GM23338 (cell line): ENCODE data around the gene POR.

Experiments used
- CREB1 ChIP-seq: fragments of 250-450 bp; sonication (Bioruptor Pico); IDR thresholded peaks from 2 replicates; pipeline ENCODE4 v1.5.0; 2020; ENCODE audit warnings: low read depth, mild to moderate bottlenecking, moderate library complexity
- EZH2 ChIP-seq: fragments of 200-600 bp; sonication (generic); IDR thresholded peaks from one replicate; pipeline ENCODE4 v1.8.0; 2017; ENCODE audit warnings: antibody characterized with exemption, mild to moderate bottlenecking, low read depth; ENCODE audit not compliant: unreplicated experiment
- EZH2phosphoT487 ChIP-seq: fragments of 200-600 bp; sonication (generic); IDR thresholded peaks from one replicate; pipeline ENCODE4 v1.8.1; 2018; ENCODE audit warnings: antibody characterized with exemption; ENCODE audit not compliant: unreplicated experiment
- JUNB ChIP-seq: IDR thresholded peaks from one replicate; pipeline ENCODE4 v1.6.1; 2016; ENCODE audit warnings: antibody characterized with exemption; ENCODE audit not compliant: unreplicated experiment
- POLR2AphosphoS5 ChIP-seq: IDR thresholded peaks from 2 replicates; pipeline ENCODE4 v1.6.1; 2016; ENCODE audit warnings: antibody characterized with exemption, low read depth
- ZNF114 ChIP-seq: fragments of 250-450 bp; sonication (Bioruptor Pico); IDR thresholded peaks from 2 replicates; pipeline ENCODE4 v1.5.0; 2020; ENCODE audit warnings: mild to moderate bottlenecking, moderate library complexity
- ZNF331 ChIP-seq: fragments of 250-450 bp; sonication (Bioruptor Pico); IDR thresholded peaks from 2 replicates; pipeline ENCODE4 v1.5.0; 2020; ENCODE audit warnings: low read depth, mild to moderate bottlenecking, moderate library complexity
- TF ChIP-seq, protein P1 (sequence below), 2 experiments: fragments of 200-600 bp in 1 of 2; sonication (generic) in 1 of 2; conservative IDR thresholded peaks; 2 replicates each; pipeline versions ENCODE4 v1.5.1 to v1.6.1; 2016 to 2017; ENCODE audit warnings: antibody characterized with exemption in 2 of 2, low read depth in 2 of 2, mild to moderate bottlenecking in 2 of 2, moderate library complexity in 1 of 2
- TF ChIP-seq, protein P2 (sequence below): IDR thresholded peaks from one replicate; pipeline ENCODE4 v1.6.1; 2018; ENCODE audit warnings: antibody characterized with exemption; ENCODE audit not compliant: unreplicated experiment
- TF ChIP-seq, protein P3 (sequence below): IDR thresholded peaks from 2 replicates; pipeline ENCODE4 v1.6.1; 2016; ENCODE audit warnings: antibody characterized with exemption
- TF ChIP-seq, protein P4 (sequence below): fragments of 250-450 bp; sonication (Bioruptor Pico); IDR thresholded peaks from 2 replicates; pipeline ENCODE4 v1.5.0; 2020; ENCODE audit warnings: mild to moderate bottlenecking, moderate library complexity

DNA sequence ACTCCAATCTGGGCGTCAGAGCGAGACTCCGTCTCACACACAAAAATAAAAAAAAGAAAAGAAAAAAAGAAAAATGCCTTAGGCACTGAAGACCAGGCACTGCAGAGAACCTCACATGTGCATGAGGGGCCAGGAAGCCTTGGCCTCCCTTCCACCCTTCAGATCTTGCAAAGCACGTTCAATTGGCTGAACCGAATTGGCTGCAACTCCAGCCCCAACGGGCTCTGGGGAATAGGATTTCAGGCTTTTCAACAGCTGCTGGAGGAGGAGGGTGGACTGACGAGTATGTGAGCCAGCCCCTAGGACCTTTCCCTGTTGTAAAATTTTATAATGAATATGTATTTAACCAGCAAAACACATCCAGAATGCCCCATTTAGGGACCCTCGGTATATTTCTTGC is 62.8 kb downstream of the POR start:
- TF ChIP-seq, protein P1, sequence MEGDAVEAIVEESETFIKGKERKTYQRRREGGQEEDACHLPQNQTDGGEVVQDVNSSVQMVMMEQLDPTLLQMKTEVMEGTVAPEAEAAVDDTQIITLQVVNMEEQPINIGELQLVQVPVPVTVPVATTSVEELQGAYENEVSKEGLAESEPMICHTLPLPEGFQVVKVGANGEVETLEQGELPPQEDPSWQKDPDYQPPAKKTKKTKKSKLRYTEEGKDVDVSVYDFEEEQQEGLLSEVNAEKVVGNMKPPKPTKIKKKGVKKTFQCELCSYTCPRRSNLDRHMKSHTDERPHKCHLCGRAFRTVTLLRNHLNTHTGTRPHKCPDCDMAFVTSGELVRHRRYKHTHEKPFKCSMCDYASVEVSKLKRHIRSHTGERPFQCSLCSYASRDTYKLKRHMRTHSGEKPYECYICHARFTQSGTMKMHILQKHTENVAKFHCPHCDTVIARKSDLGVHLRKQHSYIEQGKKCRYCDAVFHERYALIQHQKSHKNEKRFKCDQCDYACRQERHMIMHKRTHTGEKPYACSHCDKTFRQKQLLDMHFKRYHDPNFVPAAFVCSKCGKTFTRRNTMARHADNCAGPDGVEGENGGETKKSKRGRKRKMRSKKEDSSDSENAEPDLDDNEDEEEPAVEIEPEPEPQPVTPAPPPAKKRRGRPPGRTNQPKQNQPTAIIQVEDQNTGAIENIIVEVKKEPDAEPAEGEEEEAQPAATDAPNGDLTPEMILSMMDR (conservative IDR thresholded peaks at IDR 0.05; ENCODE audit: low read depth in 2 of 2): no peak
- TF ChIP-seq POLR2AphosphoS5 (no peak), CREB1 (no peak), EZH2phosphoT487 (no peak), ZNF114 (no peak), JUNB (no peak), EZH2 (no peak), ZNF331 (CRISPR knock-in tag) (no peak)
- TF ChIP-seq, protein P2, sequence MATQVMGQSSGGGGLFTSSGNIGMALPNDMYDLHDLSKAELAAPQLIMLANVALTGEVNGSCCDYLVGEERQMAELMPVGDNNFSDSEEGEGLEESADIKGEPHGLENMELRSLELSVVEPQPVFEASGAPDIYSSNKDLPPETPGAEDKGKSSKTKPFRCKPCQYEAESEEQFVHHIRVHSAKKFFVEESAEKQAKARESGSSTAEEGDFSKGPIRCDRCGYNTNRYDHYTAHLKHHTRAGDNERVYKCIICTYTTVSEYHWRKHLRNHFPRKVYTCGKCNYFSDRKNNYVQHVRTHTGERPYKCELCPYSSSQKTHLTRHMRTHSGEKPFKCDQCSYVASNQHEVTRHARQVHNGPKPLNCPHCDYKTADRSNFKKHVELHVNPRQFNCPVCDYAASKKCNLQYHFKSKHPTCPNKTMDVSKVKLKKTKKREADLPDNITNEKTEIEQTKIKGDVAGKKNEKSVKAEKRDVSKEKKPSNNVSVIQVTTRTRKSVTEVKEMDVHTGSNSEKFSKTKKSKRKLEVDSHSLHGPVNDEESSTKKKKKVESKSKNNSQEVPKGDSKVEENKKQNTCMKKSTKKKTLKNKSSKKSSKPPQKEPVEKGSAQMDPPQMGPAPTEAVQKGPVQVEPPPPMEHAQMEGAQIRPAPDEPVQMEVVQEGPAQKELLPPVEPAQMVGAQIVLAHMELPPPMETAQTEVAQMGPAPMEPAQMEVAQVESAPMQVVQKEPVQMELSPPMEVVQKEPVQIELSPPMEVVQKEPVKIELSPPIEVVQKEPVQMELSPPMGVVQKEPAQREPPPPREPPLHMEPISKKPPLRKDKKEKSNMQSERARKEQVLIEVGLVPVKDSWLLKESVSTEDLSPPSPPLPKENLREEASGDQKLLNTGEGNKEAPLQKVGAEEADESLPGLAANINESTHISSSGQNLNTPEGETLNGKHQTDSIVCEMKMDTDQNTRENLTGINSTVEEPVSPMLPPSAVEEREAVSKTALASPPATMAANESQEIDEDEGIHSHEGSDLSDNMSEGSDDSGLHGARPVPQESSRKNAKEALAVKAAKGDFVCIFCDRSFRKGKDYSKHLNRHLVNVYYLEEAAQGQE: no peak
- TF ChIP-seq, protein P3, sequence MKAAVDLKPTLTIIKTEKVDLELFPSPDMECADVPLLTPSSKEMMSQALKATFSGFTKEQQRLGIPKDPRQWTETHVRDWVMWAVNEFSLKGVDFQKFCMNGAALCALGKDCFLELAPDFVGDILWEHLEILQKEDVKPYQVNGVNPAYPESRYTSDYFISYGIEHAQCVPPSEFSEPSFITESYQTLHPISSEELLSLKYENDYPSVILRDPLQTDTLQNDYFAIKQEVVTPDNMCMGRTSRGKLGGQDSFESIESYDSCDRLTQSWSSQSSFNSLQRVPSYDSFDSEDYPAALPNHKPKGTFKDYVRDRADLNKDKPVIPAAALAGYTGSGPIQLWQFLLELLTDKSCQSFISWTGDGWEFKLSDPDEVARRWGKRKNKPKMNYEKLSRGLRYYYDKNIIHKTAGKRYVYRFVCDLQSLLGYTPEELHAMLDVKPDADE: no peak
- TF ChIP-seq, protein P4, sequence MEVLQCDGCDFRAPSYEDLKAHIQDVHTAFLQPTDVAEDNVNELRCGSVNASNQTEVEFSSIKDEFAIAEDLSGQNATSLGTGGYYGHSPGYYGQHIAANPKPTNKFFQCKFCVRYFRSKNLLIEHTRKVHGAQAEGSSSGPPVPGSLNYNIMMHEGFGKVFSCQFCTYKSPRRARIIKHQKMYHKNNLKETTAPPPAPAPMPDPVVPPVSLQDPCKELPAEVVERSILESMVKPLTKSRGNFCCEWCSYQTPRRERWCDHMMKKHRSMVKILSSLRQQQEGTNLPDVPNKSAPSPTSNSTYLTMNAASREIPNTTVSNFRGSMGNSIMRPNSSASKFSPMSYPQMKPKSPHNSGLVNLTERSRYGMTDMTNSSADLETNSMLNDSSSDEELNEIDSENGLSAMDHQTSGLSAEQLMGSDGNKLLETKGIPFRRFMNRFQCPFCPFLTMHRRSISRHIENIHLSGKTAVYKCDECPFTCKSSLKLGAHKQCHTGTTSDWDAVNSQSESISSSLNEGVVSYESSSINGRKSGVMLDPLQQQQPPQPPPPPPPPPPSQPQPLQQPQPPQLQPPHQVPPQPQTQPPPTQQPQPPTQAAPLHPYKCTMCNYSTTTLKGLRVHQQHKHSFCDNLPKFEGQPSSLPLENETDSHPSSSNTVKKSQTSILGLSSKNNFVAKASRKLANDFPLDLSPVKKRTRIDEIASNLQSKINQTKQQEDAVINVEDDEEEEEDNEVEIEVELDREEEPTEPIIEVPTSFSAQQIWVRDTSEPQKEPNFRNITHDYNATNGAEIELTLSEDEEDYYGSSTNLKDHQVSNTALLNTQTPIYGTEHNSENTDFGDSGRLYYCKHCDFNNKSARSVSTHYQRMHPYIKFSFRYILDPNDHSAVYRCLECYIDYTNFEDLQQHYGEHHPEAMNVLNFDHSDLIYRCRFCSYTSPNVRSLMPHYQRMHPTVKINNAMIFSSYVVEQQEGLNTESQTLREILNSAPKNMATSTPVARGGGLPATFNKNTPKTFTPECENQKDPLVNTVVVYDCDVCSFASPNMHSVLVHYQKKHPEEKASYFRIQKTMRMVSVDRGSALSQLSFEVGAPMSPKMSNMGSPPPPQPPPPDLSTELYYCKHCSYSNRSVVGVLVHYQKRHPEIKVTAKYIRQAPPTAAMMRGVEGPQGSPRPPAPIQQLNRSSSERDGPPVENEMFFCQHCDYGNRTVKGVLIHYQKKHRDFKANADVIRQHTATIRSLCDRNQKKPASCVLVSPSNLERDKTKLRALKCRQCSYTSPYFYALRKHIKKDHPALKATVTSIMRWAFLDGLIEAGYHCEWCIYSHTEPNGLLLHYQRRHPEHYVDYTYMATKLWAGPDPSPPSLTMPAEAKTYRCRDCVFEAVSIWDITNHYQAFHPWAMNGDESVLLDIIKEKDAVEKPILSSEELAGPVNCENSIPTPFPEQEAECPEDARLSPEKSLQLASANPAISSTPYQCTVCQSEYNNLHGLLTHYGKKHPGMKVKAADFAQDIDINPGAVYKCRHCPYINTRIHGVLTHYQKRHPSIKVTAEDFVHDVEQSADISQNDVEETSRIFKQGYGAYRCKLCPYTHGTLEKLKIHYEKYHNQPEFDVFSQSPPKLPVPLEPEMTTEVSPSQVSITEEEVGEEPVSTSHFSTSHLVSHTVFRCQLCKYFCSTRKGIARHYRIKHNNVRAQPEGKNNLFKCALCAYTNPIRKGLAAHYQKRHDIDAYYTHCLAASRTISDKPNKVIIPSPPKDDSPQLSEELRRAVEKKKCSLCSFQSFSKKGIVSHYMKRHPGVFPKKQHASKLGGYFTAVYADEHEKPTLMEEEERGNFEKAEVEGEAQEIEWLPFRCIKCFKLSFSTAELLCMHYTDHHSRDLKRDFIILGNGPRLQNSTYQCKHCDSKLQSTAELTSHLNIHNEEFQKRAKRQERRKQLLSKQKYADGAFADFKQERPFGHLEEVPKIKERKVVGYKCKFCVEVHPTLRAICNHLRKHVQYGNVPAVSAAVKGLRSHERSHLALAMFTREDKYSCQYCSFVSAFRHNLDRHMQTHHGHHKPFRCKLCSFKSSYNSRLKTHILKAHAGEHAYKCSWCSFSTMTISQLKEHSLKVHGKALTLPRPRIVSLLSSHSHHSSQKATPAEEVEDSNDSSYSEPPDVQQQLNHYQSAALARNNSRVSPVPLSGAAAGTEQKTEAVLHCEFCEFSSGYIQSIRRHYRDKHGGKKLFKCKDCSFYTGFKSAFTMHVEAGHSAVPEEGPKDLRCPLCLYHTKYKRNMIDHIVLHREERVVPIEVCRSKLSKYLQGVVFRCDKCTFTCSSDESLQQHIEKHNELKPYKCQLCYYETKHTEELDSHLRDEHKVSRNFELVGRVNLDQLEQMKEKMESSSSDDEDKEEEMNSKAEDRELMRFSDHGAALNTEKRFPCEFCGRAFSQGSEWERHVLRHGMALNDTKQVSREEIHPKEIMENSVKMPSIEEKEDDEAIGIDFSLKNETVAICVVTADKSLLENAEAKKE (CRISPR knock-in tag): no peak
